ENCODE data around the gene PSMA7. TPM values are rescaled to one million over a fixed set of nuclear protein-coding genes. Genes with fewer than 3 reads are reported as not detected.

PSMA7 gene
- total RNA-seq, 1 donor from 2014 or later = 201 TPM

DNA sequence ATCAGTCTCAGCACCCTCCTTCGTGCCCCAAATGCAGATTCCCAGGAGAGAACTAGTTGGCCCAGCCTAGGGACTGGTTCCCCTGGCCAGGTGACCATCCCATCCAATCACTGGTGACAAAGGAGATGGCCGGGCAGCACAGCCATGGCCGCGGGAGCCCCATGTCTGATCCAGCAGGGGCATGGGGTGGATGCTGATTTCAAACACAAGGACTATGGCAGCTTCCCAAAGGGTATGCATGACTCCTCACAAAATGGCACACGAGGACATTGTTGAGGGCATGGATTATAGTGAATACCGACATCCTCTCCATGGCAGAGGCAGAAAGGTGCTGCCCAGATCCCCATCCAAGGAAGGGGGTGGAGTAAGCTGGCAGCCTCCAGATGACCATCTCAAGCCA, 30.8 kb downstream of the PSMA7 start:
- peaks cover 2% of the 10 kb centered on the region for H3K36me3 Mint-ChIP-seq
- peaks cover 21% of the 10 kb centered on the region for H3K9me3 Mint-ChIP-seq
- H3K27ac Mint-ChIP-seq = no peak overlapping the region
- no peak for TF ChIP-seq CTCF (IDR thresholded peaks at IDR 0.05; ENCODE audit: unreplicated experiment)
- H3K27me3 Mint-ChIP-seq (ENCODE audit: low read depth) = peaks cover 24% of the 10 kb centered on the region
- no peaks in the 10 kb centered on the region for H3K4me1 Mint-ChIP-seq
- no peak for DNase-seq (ENCODE audit: low spot score in 2 of 2, unreplicated experiment in 2 of 2)
- no peak overlapping the region for H3K4me3 Mint-ChIP-seq

- Mint-ChIP-seq H3K36me3 (peaks cover 2% of the 10 kb centered on the region), H3K4me1 (no peaks in the 10 kb centered on the region), H3K27ac (no peak overlapping the region), H3K4me3 (no peak overlapping the region), H3K27me3 (ENCODE audit: low read depth) (peaks cover 20% of the 10 kb centered on the region), H3K9me3 (peaks cover 24% of the 10 kb centered on the region)
- no peak for TF ChIP-seq CTCF (IDR thresholded peaks at IDR 0.05; ENCODE audit: unreplicated experiment)
- no peak for DNase-seq (ENCODE audit: low spot score in 2 of 2, unreplicated experiment in 2 of 2)
Observed at GRCh38 chr20:62111148-62111547, 32.0 kb downstream of the PSMA7 start.

GRCh38 chr20:62105592-62105991, 37.6 kb downstream of the PSMA7 start:
- Mint-ChIP-seq H3K4me1 (peaks cover 4% of the 10 kb centered on the region), H3K36me3 (peaks cover 2% of the 10 kb centered on the region), H3K4me3 (no peak overlapping the region), H3K27ac (no peak overlapping the region), H3K27me3 (ENCODE audit: low read depth) (peaks cover 10% of the 10 kb centered on the region), H3K9me3 (peaks cover 28% of the 10 kb centered on the region)
- no peak for DNase-seq (ENCODE audit: low spot score in 2 of 2, unreplicated experiment in 2 of 2)
- no peak for TF ChIP-seq CTCF (IDR thresholded peaks at IDR 0.05; ENCODE audit: unreplicated experiment)

DNA sequence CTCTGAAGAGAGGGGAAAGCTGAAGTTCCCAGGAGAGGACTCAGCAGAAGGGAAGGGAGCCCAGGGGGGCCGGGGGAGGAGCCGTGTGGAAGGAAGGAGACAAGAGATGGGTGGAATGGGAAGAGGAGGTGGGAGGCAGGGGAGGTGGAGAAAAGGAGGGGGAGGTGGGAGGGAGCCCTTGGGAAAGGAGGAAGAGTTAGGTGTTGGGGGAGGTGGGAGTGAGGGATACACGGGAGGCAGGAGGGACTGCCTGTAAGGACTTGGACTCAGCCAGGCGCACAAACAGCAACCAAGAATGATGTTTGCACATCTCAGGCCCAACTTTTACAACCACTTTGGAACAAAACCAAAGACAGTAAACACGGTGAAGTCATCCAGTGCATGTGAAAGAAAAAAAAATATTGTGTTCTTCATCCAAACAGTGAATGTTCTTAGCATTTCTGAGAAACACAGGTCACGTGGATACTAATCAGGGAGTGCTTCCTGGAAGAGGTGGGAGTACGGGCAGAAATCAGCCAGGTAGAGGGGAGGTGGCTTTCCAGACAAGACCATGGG, 38.3 kb downstream of the PSMA7 start:
- H3K27ac Mint-ChIP-seq = no peak overlapping the region
- H3K27me3 Mint-ChIP-seq (ENCODE audit: low read depth) = peaks cover 14% of the 10 kb centered on the region
- H3K4me1 Mint-ChIP-seq = peaks cover 4% of the 10 kb centered on the region
- peaks cover 2% of the 10 kb centered on the region for H3K36me3 Mint-ChIP-seq
- DNase-seq (ENCODE audit: low spot score in 2 of 2, unreplicated experiment in 2 of 2) = no peak
- H3K9me3 Mint-ChIP-seq = peaks cover 24% of the 10 kb centered on the region
- no peak overlapping the region for H3K4me3 Mint-ChIP-seq
- TF ChIP-seq CTCF (IDR thresholded peaks at IDR 0.05; ENCODE audit: unreplicated experiment) = no peak

- H3K4me1 Mint-ChIP-seq = peaks cover 4% of the 10 kb centered on the region
- TF ChIP-seq CTCF (IDR thresholded peaks at IDR 0.05; ENCODE audit: unreplicated experiment) = no peak
- peaks cover 17% of the 10 kb centered on the region for H3K27me3 Mint-ChIP-seq (ENCODE audit: low read depth)
- no peak overlapping the region for H3K4me3 Mint-ChIP-seq
- peaks cover 22% of the 10 kb centered on the region for H3K9me3 Mint-ChIP-seq
- H3K36me3 Mint-ChIP-seq = peaks cover 1% of the 10 kb centered on the region
- no peak for DNase-seq (ENCODE audit: low spot score in 2 of 2, unreplicated experiment in 2 of 2)
- H3K27ac Mint-ChIP-seq = no peak overlapping the region
Observed at GRCh38 chr20:62104234-62104789, 38.9 kb downstream of the PSMA7 start.

Measured in mesothelial cell of epicardium (in vitro differentiated cells).